Cerebellar cortex (tissue), 1 donor: ENCODE data around the gene BNIP2.

Experiments
- DNase-seq: peaks from one replicate; pipeline ENCODE4 v3.0.0-alpha.2; 2015; ENCODE audit warnings: low spot score

Gene BNIP2

DNA sequence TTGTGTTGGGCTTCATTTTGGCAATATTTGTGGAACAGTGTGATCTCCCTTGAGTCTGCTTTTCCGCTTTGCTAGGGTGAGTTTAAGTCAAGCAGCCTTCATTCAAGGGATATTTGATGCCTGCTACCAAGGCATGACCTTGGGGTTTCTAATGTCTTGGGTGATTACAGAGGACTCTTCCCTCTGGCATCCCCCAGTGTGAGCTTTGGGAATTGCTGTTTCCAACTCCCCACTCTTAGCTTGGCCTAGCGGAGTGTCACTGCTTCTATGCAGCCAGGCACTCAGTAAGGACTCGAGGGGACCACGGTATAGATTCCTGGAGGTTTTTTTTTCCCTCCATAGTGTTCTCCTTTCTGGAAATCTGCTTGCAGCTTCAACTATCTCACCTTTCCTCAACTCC lies 56.4 kb downstream of the BNIP2 start:
- DNase-seq = peak; percentile 10

DNA sequence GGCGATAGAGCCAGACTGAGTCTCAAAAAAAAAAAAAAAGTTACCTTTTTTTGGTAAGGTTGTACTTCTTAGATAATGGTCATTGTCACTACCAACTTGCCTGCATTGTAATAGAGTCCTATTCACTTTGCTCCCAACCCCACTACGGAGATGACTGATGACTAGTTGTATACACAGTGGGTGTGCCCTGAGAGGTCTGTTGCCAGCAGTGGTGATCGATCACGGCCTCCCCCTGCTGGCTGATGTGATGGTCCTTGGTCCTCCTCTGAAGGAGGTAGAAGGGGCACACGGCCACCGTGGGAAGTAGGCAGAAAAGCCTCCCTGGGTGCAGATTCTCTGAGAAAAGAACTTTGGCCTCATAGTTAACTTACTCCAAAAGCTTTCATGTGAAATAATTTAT lies 66.8 kb downstream of the BNIP2 start:
- DNase-seq = peak; percentile 12

GRCh38 chr15:59618406-59618805 lies 70.7 kb downstream of the BNIP2 start:
- no peak for DNase-seq

GRCh38 chr15:59616379-59616778 lies 72.7 kb downstream of the BNIP2 start:
- DNase-seq = no peak

DNA sequence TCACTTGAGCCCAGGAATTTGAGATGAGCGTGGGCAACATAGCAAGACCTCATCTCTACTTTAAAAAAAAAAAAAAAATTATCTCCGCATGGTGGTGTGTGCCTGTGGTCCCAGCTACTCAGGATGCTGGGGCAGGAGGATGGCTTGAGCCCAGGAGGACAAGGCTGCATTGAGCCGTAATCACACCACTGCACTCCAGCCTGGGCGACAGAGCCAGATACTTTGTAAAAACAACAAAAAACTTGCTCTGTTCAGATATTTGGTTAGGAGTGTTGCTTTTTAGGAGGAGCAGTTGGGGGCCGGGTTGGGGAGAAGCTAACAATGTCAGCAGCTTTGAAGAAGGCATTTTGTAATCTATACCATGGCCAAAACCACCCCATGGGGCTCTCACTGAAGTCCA lies 73.5 kb downstream of the BNIP2 start:
- DNase-seq = no peak

GRCh38 chr15:59614153-59614552 lies 75.0 kb downstream of the BNIP2 start:
- no peak for DNase-seq

DNA sequence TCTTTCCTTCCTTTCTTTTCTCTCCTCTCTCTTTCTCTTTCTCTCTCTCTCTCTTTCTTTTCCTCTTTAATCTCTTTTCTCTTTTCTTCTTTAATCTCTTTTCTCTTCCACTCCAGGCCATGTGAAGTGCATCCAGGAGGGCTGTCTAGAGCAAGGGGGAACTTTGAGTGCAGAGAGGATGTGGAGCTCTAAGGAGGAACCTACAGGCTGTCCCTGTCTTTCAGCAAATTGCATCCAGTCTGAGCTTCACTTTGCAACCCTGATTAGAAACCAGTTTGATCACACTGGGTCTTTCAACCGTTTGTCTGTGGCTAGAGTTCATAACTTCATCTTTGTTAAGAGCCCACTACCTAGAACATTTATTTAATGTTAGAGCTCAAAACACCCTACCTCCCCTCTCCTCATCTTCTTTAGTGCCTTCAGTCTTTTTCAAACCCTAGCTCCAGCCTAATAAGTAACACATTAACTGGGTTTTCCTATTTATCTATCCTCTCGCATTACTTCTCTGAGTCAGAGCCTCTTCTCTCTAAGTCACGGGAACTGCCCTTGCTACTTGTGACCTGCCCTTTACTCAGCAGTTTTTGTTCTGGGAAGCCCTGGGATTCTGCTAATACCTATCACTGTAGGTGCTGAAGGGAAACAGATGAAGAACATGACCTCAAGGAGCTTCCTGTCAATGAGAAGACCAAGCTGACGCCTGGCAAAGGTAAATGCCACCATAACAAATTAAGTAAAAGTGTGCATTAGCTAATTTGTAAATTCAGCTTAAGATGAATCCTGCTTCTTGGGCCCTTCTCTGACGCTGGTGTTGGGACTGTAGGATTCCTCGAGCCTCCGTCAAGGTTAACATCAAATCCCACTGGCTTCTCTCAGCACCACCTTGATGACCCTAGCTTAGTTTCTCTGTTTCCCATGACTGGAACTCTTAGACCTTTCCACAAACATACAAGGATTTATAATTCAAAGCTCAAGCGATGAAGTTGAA lies 77.6 kb downstream of the BNIP2 start, which contains the start of gene GCNT3:
TSS of gene GCNT3 (plus strand) at position 508 of the 985 bp plus-strand sequence. CDS start 6,456 bp downstream, outside the sequence.
- no peak for DNase-seq

DNA sequence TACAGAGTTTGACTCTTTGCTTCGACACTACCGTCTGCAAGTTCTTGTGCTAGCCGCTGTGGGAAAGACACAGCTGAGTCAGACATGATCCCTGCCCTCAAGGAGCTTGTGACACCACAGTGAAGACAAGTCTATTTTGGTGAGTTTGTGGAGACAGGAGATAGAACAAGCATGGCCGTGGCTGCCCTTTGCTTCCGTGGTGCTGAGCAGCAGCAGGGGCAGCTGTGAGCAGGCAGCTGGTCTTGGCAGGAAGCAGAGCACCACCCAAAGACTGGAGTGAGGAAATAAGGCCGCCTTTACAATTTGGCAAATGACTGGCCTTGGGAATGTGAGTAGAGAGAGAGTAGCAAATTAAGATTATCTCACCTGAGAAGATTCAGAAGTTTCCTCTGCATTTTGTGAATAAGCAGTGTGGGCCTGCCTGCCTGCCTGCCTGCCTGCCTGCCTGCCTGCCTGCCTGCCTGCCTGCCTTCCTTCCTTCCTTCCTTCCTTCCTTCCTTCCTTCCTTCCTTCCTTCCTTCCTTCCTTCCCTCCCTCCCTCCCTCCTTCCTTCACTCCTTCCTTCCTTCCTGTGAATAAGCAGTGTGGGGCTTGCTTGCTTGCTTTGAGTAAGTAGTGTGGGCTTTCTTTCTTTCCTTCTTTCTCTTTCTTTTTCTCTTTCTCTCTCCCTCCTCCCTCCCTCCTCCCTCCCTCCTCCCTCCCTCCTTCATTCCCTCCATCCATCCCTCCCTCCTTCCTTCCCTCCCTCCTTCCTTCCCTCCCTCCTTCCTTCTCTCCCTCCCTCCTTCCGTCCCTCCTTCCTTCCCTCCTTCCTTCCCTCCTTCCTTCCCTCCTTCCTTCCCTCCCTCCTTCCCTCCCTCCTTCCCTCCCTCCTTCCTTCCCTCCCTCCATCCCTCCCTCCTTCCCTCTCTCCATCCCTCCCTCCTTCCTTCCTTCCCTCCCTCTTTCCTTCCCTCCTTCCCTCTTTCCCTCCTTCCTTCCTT lies 79.1 kb downstream of the BNIP2 start:
- no peak for DNase-seq
